HepG2 (cell line): ENCODE data around the gene GRB10. TPM values are rescaled to one million over a fixed set of nuclear protein-coding genes. Genes with fewer than 3 reads are reported as not detected.

Experiments
- ATAC-seq: fragments of 200-7000 bp; cut with Tn5 transposase; 3 replicates; pipeline ENCODE4 v1.9.1; 2020; ENCODE audit warnings: mild to moderate bottlenecking, moderate library complexity
- BruUV-seq: library from RNA; stranded (reverse); fragments of 400-500 nt; replicated peaks from 2 replicates; lab custom pipeline; 2021; lab: Mats Ljungman, UMichigan
- CTCF ChIA-PET: fragments of 300-600 bp; formaldehyde crosslinking; extraction: SDS; loops from one replicate; lab custom pipeline; 2021; ENCODE audit warnings: low total read pairs, inconsistent platforms, low intra/inter-chr PET ratio; lab: Yijun Ruan, JAX
- POLR2A ChIA-PET: fragments of 350-600 bp; sonication (Branson Sonifier 250); formaldehyde crosslinking; loops from one replicate; lab custom pipeline; 2020; ENCODE audit warnings: antibody characterized with exemption, inconsistent platforms; lab: Yijun Ruan, JAX
- DNase-seq: peaks from one replicate; pipeline ENCODE4 v3.0.0-alpha.2; 2015; ENCODE audit warnings: low spot score
- FAIRE-seq: peaks from 3 replicates; lab custom pipeline; 2011; peaks lifted over from hg19 to GRCh38; lab: Jason Lieb, UNC
- H2AFZ ChIP-seq: one replicate; pipeline ENCODE4 v1.6.1; 2011; ENCODE audit warnings: low read length, inconsistent platforms
- H3K27ac ChIP-seq: fragments of 300-600 bp; 3 replicates; pipeline ENCODE4 v1.8.0; 2011; ENCODE audit warnings: mixed run types, mild to moderate bottlenecking, mixed read lengths, low read length, inconsistent platforms; ENCODE audit not compliant: insufficient read depth; ENCODE audit errors: extremely low read length
- H3K27me3 ChIP-seq, 2 experiments: fragments of 200-600 bp in 1 of 2; 2 replicates in 1 of 2; 3 replicates in 1 of 2; pipeline versions ENCODE4 v1.6.0 to v1.8.0; 2011; ENCODE audit warnings: low read length in 2 of 2, mild to moderate bottlenecking in 2 of 2, moderate library complexity in 2 of 2, inconsistent platforms in 1 of 2; ENCODE audit not compliant: insufficient read depth in 2 of 2, control insufficient read depth in 1 of 2
- H3K36me3 ChIP-seq, 2 experiments: fragments of 200-600 bp in 1 of 2; replicated peaks in 1 of 2; 2 replicates in 1 of 2; 3 replicates in 1 of 2; pipeline versions ENCODE4 v1.5.1 to v1.8.0; 2011; ENCODE audit warnings: low read length in 2 of 2, inconsistent platforms in 1 of 2; ENCODE audit not compliant: insufficient read depth in 2 of 2, control insufficient read depth in 1 of 2
- H3K4me1 ChIP-seq: 2 replicates; pipeline ENCODE4 v1.5.1; 2012; ENCODE audit warnings: low read length, inconsistent platforms; ENCODE audit not compliant: insufficient read depth
- H3K4me2 ChIP-seq: 2 replicates; pipeline ENCODE4 v1.6.0; 2011; ENCODE audit warnings: low read depth, low read length, inconsistent platforms
- H3K4me3 ChIP-seq, 3 experiments: fragments of 200-600 bp in 1 of 3; sonication (generic), shearing (Covaris generic) in 1 of 3; replicated peaks in 1 of 3; 2 replicates each; pipeline ENCODE4 v1.5.1; 2011 to 2016; ENCODE audit warnings: low read length in 3 of 3, inconsistent platforms in 2 of 3, low read depth in 2 of 3, mild to moderate bottlenecking in 2 of 3, control low read depth in 1 of 3, mixed read lengths in 1 of 3; ENCODE audit not compliant: insufficient read depth in 1 of 3
- H3K79me2 ChIP-seq: one replicate; pipeline ENCODE4 v1.6.1; 2011; ENCODE audit warnings: low read length, inconsistent platforms; ENCODE audit not compliant: insufficient read depth
- H3K9ac ChIP-seq: 2 replicates; pipeline ENCODE4 v1.6.0; 2011; ENCODE audit warnings: mild to moderate bottlenecking, low read depth, low read length, inconsistent platforms; ENCODE audit not compliant: insufficient read depth
- H3K9me3 ChIP-seq: 2 replicates; pipeline ENCODE4 v1.5.1; 2012; ENCODE audit warnings: mild to moderate bottlenecking, low read length
- H4K20me1 ChIP-seq: 2 replicates; pipeline ENCODE4 v1.6.0; 2011; ENCODE audit warnings: inconsistent platforms, mild to moderate bottlenecking, low read length, moderate library complexity; ENCODE audit not compliant: insufficient read depth
- ATF6 ChIP-seq: sonication (generic); formaldehyde crosslinking; conservative IDR thresholded peaks from 2 replicates; pipeline ENCODE4 v1.4.0; 2020; ENCODE audit warnings: missing genetic modification reagents
- ATF7 ChIP-seq, 2 experiments: fragments of 450-650 bp in 1 of 2; sonication (generic) in 1 of 2; formaldehyde crosslinking in 1 of 2; IDR thresholded peaks; 2 replicates each; pipeline versions ENCODE4 v1.4.0 to v1.6.1; 2016 to 2020; ENCODE audit warnings: antibody characterized with exemption in 1 of 2, mild to moderate bottlenecking in 1 of 2, missing genetic modification reagents in 1 of 2
- CEBPB ChIP-seq: IDR thresholded peaks from 2 replicates; pipeline ENCODE4 v1.6.1; 2011; ENCODE audit warnings: low read depth, low read length, improper control_type of control experiment, borderline replicate concordance
- CREB1 ChIP-seq, 2 experiments: fragments of 450-650 bp in 1 of 2; IDR thresholded peaks; 2 replicates each; pipeline ENCODE4 v1.6.1; 2016 to 2017; ENCODE audit warnings: control low read depth in 1 of 2, mild to moderate bottlenecking in 1 of 2, missing compliant biosample characterization in 1 of 2, missing genetic modification characterization in 1 of 2
- DDIT3 ChIP-seq: sonication (generic); formaldehyde crosslinking; IDR thresholded peaks from 2 replicates; pipeline ENCODE4 v1.4.0; 2020; ENCODE audit warnings: mild to moderate bottlenecking, missing genetic modification reagents
- GABPA ChIP-seq, 2 experiments: IDR thresholded peaks; 2 replicates each; pipeline ENCODE4 v1.6.1; 2011 to 2016; ENCODE audit warnings: low read depth in 2 of 2, low read length in 1 of 2, missing biosample characterization in 1 of 2, missing genetic modification characterization in 1 of 2
- GZF1 ChIP-seq: sonication (generic); formaldehyde crosslinking; IDR thresholded peaks from 2 replicates; pipeline ENCODE4 v1.5.1; 2020; ENCODE audit warnings: mild to moderate bottlenecking, missing genetic modification reagents
- HNRNPL ChIP-seq: fragments of 200-400 bp; formaldehyde crosslinking; IDR thresholded peaks from 2 replicates; pipeline ENCODE4 v1.6.1; 2017; ENCODE audit warnings: mild to moderate bottlenecking, low read depth, low read length
- KDM5A ChIP-seq: fragments of 200-600 bp; sonication (generic); IDR thresholded peaks from 2 replicates; pipeline ENCODE4 v1.7.0; 2018; ENCODE audit warnings: antibody characterized with exemption, mild to moderate bottlenecking, low read length, borderline replicate concordance
- KLF9 ChIP-seq: IDR thresholded peaks from 2 replicates; pipeline ENCODE4 v1.6.1; 2016; ENCODE audit warnings: low read depth
- NPAS2 ChIP-seq: sonication (generic); formaldehyde crosslinking; IDR thresholded peaks from 2 replicates; pipeline ENCODE4 v1.8.0; 2022; ENCODE audit warnings: mild to moderate bottlenecking, missing genetic modification reagents, borderline replicate concordance
- RARA ChIP-seq: IDR thresholded peaks from 2 replicates; pipeline ENCODE4 v1.6.1; 2016; ENCODE audit warnings: missing genetic modification reagents, missing compliant biosample characterization
- TEF ChIP-seq: sonication (generic); formaldehyde crosslinking; IDR thresholded peaks from 2 replicates; pipeline ENCODE4 v1.5.0; 2020; ENCODE audit warnings: missing genetic modification reagents
- ZNF101 ChIP-seq: sonication (generic); formaldehyde crosslinking; IDR thresholded peaks from 2 replicates; pipeline ENCODE4 v1.4.0; 2020; ENCODE audit warnings: mild to moderate bottlenecking, low read depth, missing genetic modification reagents, borderline replicate concordance
- ZNF678 ChIP-seq: sonication (generic); formaldehyde crosslinking; IDR thresholded peaks from 2 replicates; pipeline ENCODE4 v1.4.0; 2020; ENCODE audit warnings: mild to moderate bottlenecking, missing genetic modification reagents
- ZNF800 ChIP-seq: sonication (generic); formaldehyde crosslinking; IDR thresholded peaks from 2 replicates; pipeline ENCODE4 v1.4.0; 2020; ENCODE audit warnings: missing genetic modification reagents
- in situ Hi-C: cut with HindIII; loops from 2 replicates; pipeline ENCODE4 v1.10.0; 2017; ENCODE audit warnings: low pct_unique_long_range_greater_than_20kb; ENCODE audit not compliant: extremely low pct_ligation_motif_present
- intact Hi-C: fragments of 100-400 bp; cut with micrococcal nuclease; formaldehyde crosslinking; loops from one replicate; pipeline ENCODE4 v1.10.0; 2022; ENCODE audit not compliant: unreplicated experiment
- polyA plus RNA-seq, 8 experiments: library from polyadenylated mRNA; depleted of rRNA in 3 of 8; stranded (reverse) in 7 of 8; unstranded in 1 of 8; fragments of >200 nt; fragmentation: Illumina TruSeq in 4 of 8; extraction: Trizol in 4 of 8; gene quantifications; 2 replicates each; pipeline versions ENCODE4 v1.2.1 to v1.2.3, GENCODE V29; 2011 to 2016; ENCODE audit warnings: low read depth in 4 of 8, missing spikeins in 1 of 8, mixed read lengths in 1 of 8; ENCODE audit not compliant: insufficient read depth in 1 of 8
- total RNA-seq, 5 experiments: library from RNA; depleted of rRNA; stranded (reverse); fragments of >200 nt; fragmentation: Illumina TruSeq; extraction: Trizol; gene quantifications; 2 replicates each; pipeline ENCODE4 v1.2.3, GENCODE V29; 2016; ENCODE audit warnings: low read depth in 1 of 5

Gene GRB10
- total and polyA plus RNA-seq, 2 of the 13 experiments (the other 11 are each of a cell fraction or from before 2014, with no cell fraction given), result 4.0 to 6.8 TPM

- TF ChIP-seq ATF6 (no peak), CREB1 (IDR thresholded peaks at IDR 0.05) (no peak), CREB1 (CRISPR knock-in tag; IDR thresholded peaks at IDR 0.05) (no peak), ZNF800 (CRISPR knock-in tag) (no peak)
Observed at GRCh38 chr7:50703654-50704053, 79.0 kb downstream of the GRB10 start (continued).

- no peak for DNase-seq
- H3K9me3 ChIP-seq, result no peaks in the 10 kb centered on the region
- H3K27me3 ChIP-seq, result no peaks in the 10 kb centered on the region
- H4K20me1 ChIP-seq, result no peaks in the 10 kb centered on the region
- 0 out of 2 replicates have a peak, but pooled peaks cover 11% of the 10 kb centered on the region for H3K4me1 ChIP-seq
- no peaks in the 10 kb centered on the region for H3K79me2 ChIP-seq
- H3K36me3 ChIP-seq, result no peaks in the 10 kb centered on the region
- H3K4me2 ChIP-seq, result no peak overlapping the region
- in situ Hi-C loops, result loop anchor here (25.0 kb wide), 1 partner anchor 562 kb away; no protein-coding TSS in a partner anchor
- intact Hi-C loops, result loop anchor here (5.0 kb wide), 1 partner anchor 368 kb away; no protein-coding TSS in a partner anchor
- ATAC-seq, result no peak
- no peak for FAIRE-seq
- H3K4me3 ChIP-seq, result no peak overlapping the region
- no peak overlapping the region for H3K9ac ChIP-seq
- no peak overlapping the region for H3K27ac ChIP-seq
- POLR2A ChIA-PET, result no interaction called here
- CTCF ChIA-PET, result no interaction called here
- no peak overlapping the region for H2AFZ ChIP-seq
- no peak for TF ChIP-seq TEF (CRISPR knock-in tag)
- no peak for TF ChIP-seq NPAS2
- no peak for TF ChIP-seq GABPA (IDR thresholded peaks at IDR 0.05; ENCODE audit: low read depth, low read length)
- no peak for TF ChIP-seq GABPA (CRISPR knock-in tag; IDR thresholded peaks at IDR 0.05; ENCODE audit: low read depth)
- no peak for TF ChIP-seq ZNF678
- TF ChIP-seq ZNF101 (CRISPR knock-in tag), result no peak
- TF ChIP-seq GZF1 (CRISPR knock-in tag), result no peak
- TF ChIP-seq RARA (CRISPR knock-in tag), result no peak
- 0 out of 2 replicates have a peak, but pooled peaks have one; percentile 19 for TF ChIP-seq ATF7 (IDR thresholded peaks at IDR 0.05)
- TF ChIP-seq ATF7 (CRISPR knock-in tag; IDR thresholded peaks at IDR 0.05), result no peak
- no peak for TF ChIP-seq KDM5A
- TF ChIP-seq KLF9 (CRISPR knock-in tag), result no peak
- no peak for TF ChIP-seq HNRNPL
- TF ChIP-seq DDIT3 (CRISPR knock-in tag), result no peak
- 0 out of 2 replicates have a peak, but pooled peaks have one; percentile 4 for TF ChIP-seq CEBPB
- TF ChIP-seq, all 625 proteins: peak for 2
- no TSS peak for BruUV-seq
Observed at GRCh38 chr7:50699143-50699542, 83.6 kb downstream of the GRB10 start.
